OCI-LY1 (cell line): ENCODE results near the gene CAPS.

Experiments
- EZH2 ChIP-seq: fragments of 200-600 bp; sonication (generic), shearing (Covaris generic); IDR thresholded peaks from 2 replicates; pipeline ENCODE4 v1.8.0; 2017; ENCODE audit warnings: borderline replicate concordance, mixed run types, mild to moderate bottlenecking, antibody characterized with exemption, low read length, moderate library complexity, mixed read lengths
- TF ChIP-seq, protein P1 (sequence below): fragments of 200-600 bp; sonication (generic), shearing (Covaris generic); IDR thresholded peaks from 2 replicates; pipeline ENCODE4 v1.5.1; 2017; ENCODE audit warnings: mild to moderate bottlenecking, antibody characterized with exemption, low read length, moderate library complexity, mixed read lengths

DNA sequence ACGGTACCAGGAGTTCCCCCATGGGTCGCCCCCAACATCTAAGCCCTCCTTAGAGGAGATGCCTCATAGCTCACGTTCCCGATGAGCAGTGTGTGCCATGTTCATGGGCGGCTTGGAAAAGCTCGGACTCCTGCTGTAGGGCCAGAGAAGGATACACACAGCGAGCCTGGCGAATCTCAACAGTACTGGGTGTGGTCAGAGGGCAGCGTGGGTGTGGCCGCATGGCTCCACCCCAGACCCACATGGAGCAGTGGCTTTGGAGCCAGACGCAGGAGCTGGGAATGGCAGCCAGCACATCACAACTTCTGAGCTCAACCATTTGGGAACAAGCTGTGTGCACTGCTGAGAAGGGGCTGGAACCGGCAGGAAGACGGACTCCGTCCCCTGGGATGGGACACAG is 15.6 kb downstream of the CAPS start:
- TF ChIP-seq, protein P1, sequence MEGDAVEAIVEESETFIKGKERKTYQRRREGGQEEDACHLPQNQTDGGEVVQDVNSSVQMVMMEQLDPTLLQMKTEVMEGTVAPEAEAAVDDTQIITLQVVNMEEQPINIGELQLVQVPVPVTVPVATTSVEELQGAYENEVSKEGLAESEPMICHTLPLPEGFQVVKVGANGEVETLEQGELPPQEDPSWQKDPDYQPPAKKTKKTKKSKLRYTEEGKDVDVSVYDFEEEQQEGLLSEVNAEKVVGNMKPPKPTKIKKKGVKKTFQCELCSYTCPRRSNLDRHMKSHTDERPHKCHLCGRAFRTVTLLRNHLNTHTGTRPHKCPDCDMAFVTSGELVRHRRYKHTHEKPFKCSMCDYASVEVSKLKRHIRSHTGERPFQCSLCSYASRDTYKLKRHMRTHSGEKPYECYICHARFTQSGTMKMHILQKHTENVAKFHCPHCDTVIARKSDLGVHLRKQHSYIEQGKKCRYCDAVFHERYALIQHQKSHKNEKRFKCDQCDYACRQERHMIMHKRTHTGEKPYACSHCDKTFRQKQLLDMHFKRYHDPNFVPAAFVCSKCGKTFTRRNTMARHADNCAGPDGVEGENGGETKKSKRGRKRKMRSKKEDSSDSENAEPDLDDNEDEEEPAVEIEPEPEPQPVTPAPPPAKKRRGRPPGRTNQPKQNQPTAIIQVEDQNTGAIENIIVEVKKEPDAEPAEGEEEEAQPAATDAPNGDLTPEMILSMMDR: no peak
- TF ChIP-seq EZH2: no peak
